Lower leg skin (tissue), 4 donors: ENCODE measurements around the gene LRIG1. TPM values are rescaled to one million over a fixed set of nuclear protein-coding genes. Genes with fewer than 3 reads are reported as not detected.

ENCODE experiments used
- DNase-seq, 2 donors: peaks; one replicate each; pipeline ENCODE4 v3.0.0-alpha.2; 2019; ENCODE audit warnings: low spot score in 2 of 2
- H3K4me3 ChIP-seq: fragments of 200-600 bp; sonication (generic); 2 replicates; pipeline ENCODE4 v1.5.1; 2017; ENCODE audit warnings: mild to moderate bottlenecking, low read depth; ENCODE audit not compliant: poor library complexity, severe bottlenecking
- CTCF ChIP-seq, 3 donors: fragments of 450-650 bp; IDR thresholded peaks; one replicate each; pipeline ENCODE4 v1.5.1; 2016; ENCODE audit warnings: antibody characterized with exemption in 3 of 3, mild to moderate bottlenecking in 3 of 3, moderate library complexity in 2 of 3
- POLR2A ChIP-seq, 2 donors: fragments of 450-650 bp; IDR thresholded peaks; one replicate each; pipeline ENCODE4 v1.6.1; 2016 to 2017; ENCODE audit warnings: antibody characterized with exemption in 2 of 2, mild to moderate bottlenecking in 1 of 2, moderate library complexity in 1 of 2
- WGBS, 2 donors: methylation state at CpG; one replicate each; pipeline ENCODE4 v1.1.5; 2018; 5-methylcytosine and 5-hydroxymethylcytosine counted together
- intact Hi-C: fragments of 100-400 bp; cut with DNase I; formaldehyde crosslinking; loops from one replicate; pipeline ENCODE4 v1.15.0; 2023; ENCODE audit warnings: low total_unique reads
- total RNA-seq, 4 donors: library from RNA; depleted of rRNA; stranded (reverse); fragments of >200 nt; gene quantifications; one replicate each; pipeline ENCODE4 v1.1.0, GENCODE V29; 2016

The LRIG1 gene
- total RNA-seq, 4 donors from 2014 or later: 53.3 to 91.5 (median 69.8) TPM

GRCh38 chr3:66390013-66390412 is 110.8 kb downstream of the LRIG1 start:
- intact Hi-C loops: no loop called here
- TF ChIP-seq POLR2A (IDR thresholded peaks at IDR 0.05) (no peak), CTCF (IDR thresholded peaks at IDR 0.05) (no peak)
- H3K4me3 ChIP-seq: no peak overlapping the region
- DNase-seq: no peak

DNA sequence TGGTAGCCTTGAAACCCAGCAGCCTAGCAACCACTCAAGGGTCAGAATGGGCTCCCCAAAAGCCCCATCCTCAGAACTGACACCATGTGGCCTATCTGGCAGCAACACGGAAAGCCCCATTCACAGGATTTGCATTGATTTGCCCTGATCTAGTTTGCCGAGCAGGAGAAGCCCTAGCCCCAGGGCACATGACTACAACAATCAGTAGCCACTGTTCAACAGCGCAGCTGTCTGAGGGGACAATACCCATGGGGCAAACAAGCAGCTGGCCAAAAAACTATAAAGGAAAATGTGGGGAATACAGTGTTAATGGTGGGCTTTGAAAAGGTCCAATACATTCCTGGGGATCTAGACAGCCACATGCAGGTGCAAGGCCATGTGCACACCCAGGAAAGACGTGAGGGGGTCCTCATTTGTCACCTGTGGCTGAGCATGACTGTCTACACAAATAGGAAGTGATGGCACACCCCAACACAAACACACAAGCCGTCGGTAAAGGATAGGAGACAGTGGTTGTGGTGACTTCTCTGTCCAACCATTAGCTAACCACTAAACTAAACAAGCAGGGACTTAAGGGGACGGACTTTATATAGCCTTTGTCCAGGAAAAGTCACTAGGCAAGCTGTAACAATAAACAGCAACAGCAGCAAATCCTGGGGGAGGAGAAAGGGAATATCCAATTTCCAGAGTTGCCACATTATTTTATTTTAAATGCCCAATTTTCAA is 113.7 kb downstream of the LRIG1 start:
- no peak overlapping the region for H3K4me3 ChIP-seq
- WGBS, 2 donors: 83 to 84% methylated on average over 7 of the region's 7 CpGs
- no peak for TF ChIP-seq CTCF (IDR thresholded peaks at IDR 0.05)
- no peak for TF ChIP-seq POLR2A (IDR thresholded peaks at IDR 0.05)
- intact Hi-C loops: no loop called here
- no peak for DNase-seq

DNA sequence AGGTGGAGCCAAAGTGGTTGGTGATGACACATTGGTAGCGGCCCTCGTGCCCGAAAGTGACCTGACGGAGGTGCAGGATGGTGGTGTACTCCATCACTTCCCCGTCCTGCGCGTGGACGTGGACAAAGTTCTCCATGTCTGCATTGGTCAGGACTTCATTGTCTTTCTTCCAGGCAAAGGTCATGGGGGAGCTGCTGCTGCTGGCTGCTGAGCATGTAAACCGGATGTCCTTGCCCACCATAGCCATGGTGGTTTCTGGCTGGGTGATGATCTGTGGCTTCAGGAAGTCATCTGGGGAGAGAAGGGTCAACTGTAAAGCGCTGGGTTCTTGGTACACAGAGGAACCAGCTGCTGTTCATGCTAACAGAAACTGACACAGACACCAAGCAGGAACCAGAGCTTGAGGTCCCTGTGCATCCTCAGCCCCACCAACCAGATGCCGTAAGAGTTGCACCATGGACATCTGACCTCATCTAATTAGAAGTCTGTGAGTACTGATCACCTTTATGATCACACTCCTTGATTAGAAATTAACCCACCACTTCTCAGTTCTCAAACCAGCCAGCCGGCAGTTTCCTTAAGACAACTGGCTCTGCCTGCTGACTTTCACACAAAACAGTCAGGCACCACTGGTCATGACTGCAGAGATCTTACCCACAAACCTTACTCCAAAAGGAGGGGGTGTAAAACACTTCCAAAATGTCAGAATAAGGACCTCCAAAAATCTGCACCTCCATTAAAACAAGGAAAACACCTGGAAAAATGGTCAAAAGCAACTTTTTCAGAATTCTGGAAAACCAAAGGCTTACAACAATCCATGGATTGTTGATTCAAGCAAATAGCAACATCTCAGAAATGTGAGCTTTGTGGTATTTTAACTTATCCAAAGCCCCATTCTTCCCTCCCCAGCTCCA is 114.6 kb downstream of the LRIG1 start:
- intact Hi-C loops: no loop called here
- no peak overlapping the region for H3K4me3 ChIP-seq
- TF ChIP-seq POLR2A (IDR thresholded peaks at IDR 0.05) (no peak), CTCF (IDR thresholded peaks at IDR 0.05) (no peak)
- 94 to 97% methylated on average over 12 of the region's 12 CpGs for WGBS, 2 donors
- DNase-seq: no peak

GRCh38 chr3:66385066-66385465 is 115.8 kb downstream of the LRIG1 start:
- intact Hi-C loops: no loop called here
- no peak for DNase-seq
- H3K4me3 ChIP-seq: no peak overlapping the region

DNA sequence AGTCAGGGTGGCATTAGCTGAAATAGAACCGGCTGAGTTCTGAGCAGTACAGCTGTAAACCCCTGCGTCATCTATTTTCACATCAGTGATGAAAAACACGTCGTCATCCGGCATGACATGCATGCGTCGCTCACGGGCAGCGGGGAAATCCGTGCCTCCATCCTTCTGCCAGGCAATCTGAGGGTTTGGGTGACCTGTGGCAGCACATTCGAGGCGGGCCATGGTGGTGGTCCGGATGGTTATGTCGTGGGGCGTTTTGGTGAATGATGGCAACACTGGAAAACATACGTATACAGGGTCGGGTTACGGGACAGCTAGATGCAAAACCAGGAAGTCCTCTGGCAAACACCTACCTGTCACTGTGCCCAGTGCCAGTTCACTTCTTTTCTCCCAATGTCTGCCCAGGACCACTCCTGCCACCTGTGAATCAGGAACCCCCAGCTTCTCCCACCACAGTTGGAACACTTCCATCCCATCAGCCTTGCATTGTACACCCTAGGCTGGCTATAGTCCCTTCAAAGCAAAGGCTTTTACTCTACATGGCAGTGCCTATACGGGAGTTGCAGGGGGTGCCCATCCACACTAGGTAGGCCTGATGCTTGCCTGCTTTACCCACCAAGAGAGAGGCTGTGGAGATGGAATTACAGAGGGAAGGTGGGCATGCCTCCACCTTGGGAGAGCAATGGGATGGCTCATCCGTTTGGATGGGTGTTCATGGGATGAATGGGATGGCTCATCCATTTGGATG is 116.7 kb downstream of the LRIG1 start:
- intact Hi-C loops: no loop called here
- TF ChIP-seq POLR2A (IDR thresholded peaks at IDR 0.05): no peak
- no peak for TF ChIP-seq CTCF (IDR thresholded peaks at IDR 0.05)
- 97 to 98% methylated on average over 20 of the region's 20 CpGs for WGBS, 2 donors
- no peak overlapping the region for H3K4me3 ChIP-seq
- peak; percentile 7 to 74 for DNase-seq

More at GRCh38 chr3:66385066-66385465, 115.8 kb downstream of the LRIG1 start:
- no peak for TF ChIP-seq CTCF (IDR thresholded peaks at IDR 0.05)
- no peak for TF ChIP-seq POLR2A (IDR thresholded peaks at IDR 0.05)
